GM23338 (cell line): Measurements from ENCODE around the gene LYRM2. TPM values are rescaled to one million over a fixed set of nuclear protein-coding genes. Genes with fewer than 3 reads are reported as not detected.

Source experiments
- ATAC-seq: fragments of 200-7000 bp; cut with Tn5 transposase; 3 replicates; pipeline ENCODE4 v1.9.1; 2020
- DNase-seq: peaks from one replicate; pipeline ENCODE4 v3.0.0-alpha.2; 2015; ENCODE audit warnings: low spot score
- H2AFZ ChIP-seq: fragments of 200-600 bp; sonication (generic); 2 replicates; pipeline ENCODE4 v1.8.0; 2016; ENCODE audit warnings: antibody characterized with exemption, mild to moderate bottlenecking, moderate library complexity
- H3F3A ChIP-seq: fragments of 200-600 bp; sonication (generic); replicated peaks from 2 replicates; pipeline ENCODE4 v1.8.0; 2017; ENCODE audit warnings: antibody characterized with exemption, mixed run types, low read depth
- H3K27ac ChIP-seq: fragments of 200-600 bp; sonication (generic); 2 replicates; pipeline ENCODE4 v1.6.1; 2016; ENCODE audit warnings: low read depth
- H3K27me3 ChIP-seq: fragments of 200-600 bp; sonication (generic); 2 replicates; pipeline ENCODE4 v1.8.0; 2016; ENCODE audit warnings: mild to moderate bottlenecking, mixed run types, moderate library complexity; ENCODE audit not compliant: insufficient read depth
- H3K36me3 ChIP-seq: fragments of 200-600 bp; sonication (generic); 2 replicates; pipeline ENCODE4 v1.8.0; 2016; ENCODE audit warnings: mild to moderate bottlenecking; ENCODE audit not compliant: insufficient read depth
- H3K4me1 ChIP-seq: fragments of 200-600 bp; sonication (generic); 2 replicates; pipeline ENCODE4 v1.8.0; 2016; ENCODE audit warnings: mild to moderate bottlenecking, moderate library complexity; ENCODE audit not compliant: insufficient read depth
- H3K4me2 ChIP-seq: fragments of 200-600 bp; sonication (generic); 2 replicates; pipeline ENCODE4 v1.7.1; 2017; ENCODE audit warnings: mixed run types
- H3K4me3 ChIP-seq: fragments of 200-600 bp; sonication (generic); 2 replicates; pipeline ENCODE4 v1.6.1; 2016; ENCODE audit warnings: mixed run types
- H3K79me2 ChIP-seq: fragments of 200-600 bp; sonication (generic); replicated peaks from 2 replicates; pipeline ENCODE4 v1.8.0; 2017; ENCODE audit warnings: mild to moderate bottlenecking; ENCODE audit not compliant: insufficient read depth
- H3K9me2 ChIP-seq: fragments of 200-600 bp; sonication (generic); 2 replicates; pipeline ENCODE4 v1.8.0; 2017; ENCODE audit not compliant: insufficient read depth
- H4K20me1 ChIP-seq: fragments of 200-600 bp; sonication (generic); replicated peaks from 2 replicates; pipeline ENCODE4 v1.8.0; 2017; ENCODE audit warnings: mild to moderate bottlenecking; ENCODE audit not compliant: insufficient read depth
- H3K27ac Mint-ChIP-seq: 2 replicates; pipeline ENCODE4 v1.8.0; 2020; ENCODE audit warnings: inconsistent platforms, mild to moderate bottlenecking, moderate library complexity, mixed read lengths
- H3K27me3 Mint-ChIP-seq: 3 replicates; pipeline ENCODE4 v1.8.0; 2022; ENCODE audit warnings: low read depth, mild to moderate bottlenecking, moderate library complexity, mixed read lengths, inconsistent platforms; ENCODE audit not compliant: insufficient read depth, poor library complexity
- H3K36me3 Mint-ChIP-seq: 3 replicates; pipeline ENCODE4 v1.8.0; 2021; ENCODE audit warnings: low read depth, mild to moderate bottlenecking, inconsistent platforms, moderate library complexity, mixed read lengths
- H3K4me1 Mint-ChIP-seq: 3 replicates; pipeline ENCODE4 v1.8.0; 2020; ENCODE audit warnings: mild to moderate bottlenecking, inconsistent platforms, mixed read lengths
- H3K4me3 Mint-ChIP-seq: 3 replicates; pipeline ENCODE4 v1.8.0; 2021; ENCODE audit warnings: moderate library complexity, mild to moderate bottlenecking, inconsistent platforms, mixed read lengths
- H3K9me3 Mint-ChIP-seq: 3 replicates; pipeline ENCODE4 v1.8.0; 2020; ENCODE audit warnings: moderate library complexity, mild to moderate bottlenecking, inconsistent platforms, mixed read lengths
- CREB1 ChIP-seq: fragments of 250-450 bp; sonication (Bioruptor Pico); IDR thresholded peaks from 2 replicates; pipeline ENCODE4 v1.5.0; 2020; ENCODE audit warnings: low read depth, mild to moderate bottlenecking, moderate library complexity
- EZH2 ChIP-seq: fragments of 200-600 bp; sonication (generic); IDR thresholded peaks from one replicate; pipeline ENCODE4 v1.8.0; 2017; ENCODE audit warnings: antibody characterized with exemption, mild to moderate bottlenecking, low read depth; ENCODE audit not compliant: unreplicated experiment
- STAT1 ChIP-seq: IDR thresholded peaks from one replicate; pipeline ENCODE4 v1.6.1; 2016; ENCODE audit warnings: antibody characterized with exemption; ENCODE audit not compliant: unreplicated experiment
- ZNF114 ChIP-seq: fragments of 250-450 bp; sonication (Bioruptor Pico); IDR thresholded peaks from 2 replicates; pipeline ENCODE4 v1.5.0; 2020; ENCODE audit warnings: mild to moderate bottlenecking, moderate library complexity
- ZNF331 ChIP-seq: fragments of 250-450 bp; sonication (Bioruptor Pico); IDR thresholded peaks from 2 replicates; pipeline ENCODE4 v1.5.0; 2020; ENCODE audit warnings: low read depth, mild to moderate bottlenecking, moderate library complexity
- polyA plus RNA-seq: library from polyadenylated mRNA; unstranded; fragments of >200 nt; fragmentation: Nextera tagmentation; extraction: Ambion mirVana; gene quantifications from 2 replicates; pipeline ENCODE4 v1.2.1, GENCODE V29; 2016
- total RNA-seq: library from RNA; depleted of rRNA; stranded (reverse); fragments of >200 nt; shearing (Covaris generic); gene quantifications from 2 replicates; pipeline ENCODE4 v1.2.3, GENCODE V29; 2014
- TF ChIP-seq, protein P1 (sequence below), 2 experiments: fragments of 200-600 bp in 1 of 2; sonication (generic) in 1 of 2; conservative IDR thresholded peaks; 2 replicates each; pipeline versions ENCODE4 v1.5.1 to v1.6.1; 2016 to 2017; ENCODE audit warnings: antibody characterized with exemption in 2 of 2, low read depth in 2 of 2, mild to moderate bottlenecking in 2 of 2, moderate library complexity in 1 of 2
- TF ChIP-seq, protein P2 (sequence below): IDR thresholded peaks from 2 replicates; pipeline ENCODE4 v1.6.1; 2016; ENCODE audit warnings: antibody characterized with exemption
- TF ChIP-seq, protein P3 (sequence below): fragments of 250-450 bp; sonication (Bioruptor Pico); IDR thresholded peaks from 2 replicates; pipeline ENCODE4 v1.5.0; 2020; ENCODE audit warnings: mild to moderate bottlenecking, moderate library complexity

The LYRM2 gene
- total and polyA plus RNA-seq, 2 experiments from 2014 or later = 20.3 to 67.3 TPM

DNA sequence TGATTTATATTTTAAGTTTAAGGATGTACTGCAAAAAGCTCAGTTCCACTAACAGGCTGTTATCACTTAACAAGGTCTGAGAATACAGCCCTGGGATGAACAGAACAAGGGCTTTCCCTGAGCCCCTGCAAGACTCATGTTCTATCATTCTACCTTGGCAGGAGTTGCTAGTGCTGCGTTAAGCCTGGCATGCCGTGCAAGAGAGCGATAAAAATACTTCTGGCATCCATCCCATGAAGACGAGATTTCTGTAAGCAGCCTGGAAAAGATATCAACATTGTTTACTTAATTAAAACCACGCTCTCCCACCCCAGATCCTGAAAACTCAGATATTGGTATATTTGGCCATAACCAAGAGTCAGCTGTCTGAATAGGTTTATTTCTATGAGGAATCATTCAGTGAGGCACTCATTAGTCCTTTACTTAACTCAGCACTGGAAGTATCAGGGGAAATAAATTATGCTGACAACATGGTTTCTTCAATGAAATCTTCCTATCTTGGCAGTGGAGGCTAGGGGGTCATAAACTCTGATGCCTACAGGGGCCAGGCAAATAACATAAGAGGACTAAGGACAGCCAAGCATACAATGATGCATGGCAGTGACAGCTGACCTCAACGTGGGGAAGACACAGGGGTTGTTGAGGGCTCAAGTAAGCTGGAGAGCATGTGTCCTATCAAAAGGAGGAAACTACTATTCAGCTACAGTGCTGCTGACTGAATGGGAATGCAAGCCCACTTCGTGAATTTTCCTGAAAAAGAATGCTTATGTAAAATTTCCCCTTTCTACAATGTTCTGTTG lies 37.6 kb upstream of the LYRM2 start:
- Histone ChIP-seq H3K4me2 (no peak overlapping the region), H3K27ac (peak overlapping the region; percentile 87; the same call in 1 of the 2 replicates), H3K36me3 (peaks cover 93% of the 10 kb centered on the region), H3F3A (peaks cover 37% of the 10 kb centered on the region), H3K4me3 (no peak overlapping the region), H3K9me2 (no peaks in the 10 kb centered on the region), H3K27me3 (no peaks in the 10 kb centered on the region), H2AFZ (no peak overlapping the region), H4K20me1 (0 out of 2 replicates have a peak, but pooled peaks cover 3% of the 10 kb centered on the region), H3K79me2 (peaks cover 19% of the 10 kb centered on the region), H3K4me1 (peaks cover 22% of the 10 kb centered on the region)
- no peaks in the 10 kb centered on the region for H3K9me3 Mint-ChIP-seq
- peaks cover 39% of the 10 kb centered on the region for H3K4me1 Mint-ChIP-seq
- H3K4me3 Mint-ChIP-seq = no peak overlapping the region
- TF ChIP-seq, protein P1, sequence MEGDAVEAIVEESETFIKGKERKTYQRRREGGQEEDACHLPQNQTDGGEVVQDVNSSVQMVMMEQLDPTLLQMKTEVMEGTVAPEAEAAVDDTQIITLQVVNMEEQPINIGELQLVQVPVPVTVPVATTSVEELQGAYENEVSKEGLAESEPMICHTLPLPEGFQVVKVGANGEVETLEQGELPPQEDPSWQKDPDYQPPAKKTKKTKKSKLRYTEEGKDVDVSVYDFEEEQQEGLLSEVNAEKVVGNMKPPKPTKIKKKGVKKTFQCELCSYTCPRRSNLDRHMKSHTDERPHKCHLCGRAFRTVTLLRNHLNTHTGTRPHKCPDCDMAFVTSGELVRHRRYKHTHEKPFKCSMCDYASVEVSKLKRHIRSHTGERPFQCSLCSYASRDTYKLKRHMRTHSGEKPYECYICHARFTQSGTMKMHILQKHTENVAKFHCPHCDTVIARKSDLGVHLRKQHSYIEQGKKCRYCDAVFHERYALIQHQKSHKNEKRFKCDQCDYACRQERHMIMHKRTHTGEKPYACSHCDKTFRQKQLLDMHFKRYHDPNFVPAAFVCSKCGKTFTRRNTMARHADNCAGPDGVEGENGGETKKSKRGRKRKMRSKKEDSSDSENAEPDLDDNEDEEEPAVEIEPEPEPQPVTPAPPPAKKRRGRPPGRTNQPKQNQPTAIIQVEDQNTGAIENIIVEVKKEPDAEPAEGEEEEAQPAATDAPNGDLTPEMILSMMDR (conservative IDR thresholded peaks at IDR 0.05; ENCODE audit: low read depth in 2 of 2) = no peak
- no peak for TF ChIP-seq CREB1 (CRISPR knock-in tag)
- TF ChIP-seq, protein P2, sequence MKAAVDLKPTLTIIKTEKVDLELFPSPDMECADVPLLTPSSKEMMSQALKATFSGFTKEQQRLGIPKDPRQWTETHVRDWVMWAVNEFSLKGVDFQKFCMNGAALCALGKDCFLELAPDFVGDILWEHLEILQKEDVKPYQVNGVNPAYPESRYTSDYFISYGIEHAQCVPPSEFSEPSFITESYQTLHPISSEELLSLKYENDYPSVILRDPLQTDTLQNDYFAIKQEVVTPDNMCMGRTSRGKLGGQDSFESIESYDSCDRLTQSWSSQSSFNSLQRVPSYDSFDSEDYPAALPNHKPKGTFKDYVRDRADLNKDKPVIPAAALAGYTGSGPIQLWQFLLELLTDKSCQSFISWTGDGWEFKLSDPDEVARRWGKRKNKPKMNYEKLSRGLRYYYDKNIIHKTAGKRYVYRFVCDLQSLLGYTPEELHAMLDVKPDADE = no peak
- no peak for TF ChIP-seq ZNF331 (CRISPR knock-in tag)
- TF ChIP-seq, protein P3, sequence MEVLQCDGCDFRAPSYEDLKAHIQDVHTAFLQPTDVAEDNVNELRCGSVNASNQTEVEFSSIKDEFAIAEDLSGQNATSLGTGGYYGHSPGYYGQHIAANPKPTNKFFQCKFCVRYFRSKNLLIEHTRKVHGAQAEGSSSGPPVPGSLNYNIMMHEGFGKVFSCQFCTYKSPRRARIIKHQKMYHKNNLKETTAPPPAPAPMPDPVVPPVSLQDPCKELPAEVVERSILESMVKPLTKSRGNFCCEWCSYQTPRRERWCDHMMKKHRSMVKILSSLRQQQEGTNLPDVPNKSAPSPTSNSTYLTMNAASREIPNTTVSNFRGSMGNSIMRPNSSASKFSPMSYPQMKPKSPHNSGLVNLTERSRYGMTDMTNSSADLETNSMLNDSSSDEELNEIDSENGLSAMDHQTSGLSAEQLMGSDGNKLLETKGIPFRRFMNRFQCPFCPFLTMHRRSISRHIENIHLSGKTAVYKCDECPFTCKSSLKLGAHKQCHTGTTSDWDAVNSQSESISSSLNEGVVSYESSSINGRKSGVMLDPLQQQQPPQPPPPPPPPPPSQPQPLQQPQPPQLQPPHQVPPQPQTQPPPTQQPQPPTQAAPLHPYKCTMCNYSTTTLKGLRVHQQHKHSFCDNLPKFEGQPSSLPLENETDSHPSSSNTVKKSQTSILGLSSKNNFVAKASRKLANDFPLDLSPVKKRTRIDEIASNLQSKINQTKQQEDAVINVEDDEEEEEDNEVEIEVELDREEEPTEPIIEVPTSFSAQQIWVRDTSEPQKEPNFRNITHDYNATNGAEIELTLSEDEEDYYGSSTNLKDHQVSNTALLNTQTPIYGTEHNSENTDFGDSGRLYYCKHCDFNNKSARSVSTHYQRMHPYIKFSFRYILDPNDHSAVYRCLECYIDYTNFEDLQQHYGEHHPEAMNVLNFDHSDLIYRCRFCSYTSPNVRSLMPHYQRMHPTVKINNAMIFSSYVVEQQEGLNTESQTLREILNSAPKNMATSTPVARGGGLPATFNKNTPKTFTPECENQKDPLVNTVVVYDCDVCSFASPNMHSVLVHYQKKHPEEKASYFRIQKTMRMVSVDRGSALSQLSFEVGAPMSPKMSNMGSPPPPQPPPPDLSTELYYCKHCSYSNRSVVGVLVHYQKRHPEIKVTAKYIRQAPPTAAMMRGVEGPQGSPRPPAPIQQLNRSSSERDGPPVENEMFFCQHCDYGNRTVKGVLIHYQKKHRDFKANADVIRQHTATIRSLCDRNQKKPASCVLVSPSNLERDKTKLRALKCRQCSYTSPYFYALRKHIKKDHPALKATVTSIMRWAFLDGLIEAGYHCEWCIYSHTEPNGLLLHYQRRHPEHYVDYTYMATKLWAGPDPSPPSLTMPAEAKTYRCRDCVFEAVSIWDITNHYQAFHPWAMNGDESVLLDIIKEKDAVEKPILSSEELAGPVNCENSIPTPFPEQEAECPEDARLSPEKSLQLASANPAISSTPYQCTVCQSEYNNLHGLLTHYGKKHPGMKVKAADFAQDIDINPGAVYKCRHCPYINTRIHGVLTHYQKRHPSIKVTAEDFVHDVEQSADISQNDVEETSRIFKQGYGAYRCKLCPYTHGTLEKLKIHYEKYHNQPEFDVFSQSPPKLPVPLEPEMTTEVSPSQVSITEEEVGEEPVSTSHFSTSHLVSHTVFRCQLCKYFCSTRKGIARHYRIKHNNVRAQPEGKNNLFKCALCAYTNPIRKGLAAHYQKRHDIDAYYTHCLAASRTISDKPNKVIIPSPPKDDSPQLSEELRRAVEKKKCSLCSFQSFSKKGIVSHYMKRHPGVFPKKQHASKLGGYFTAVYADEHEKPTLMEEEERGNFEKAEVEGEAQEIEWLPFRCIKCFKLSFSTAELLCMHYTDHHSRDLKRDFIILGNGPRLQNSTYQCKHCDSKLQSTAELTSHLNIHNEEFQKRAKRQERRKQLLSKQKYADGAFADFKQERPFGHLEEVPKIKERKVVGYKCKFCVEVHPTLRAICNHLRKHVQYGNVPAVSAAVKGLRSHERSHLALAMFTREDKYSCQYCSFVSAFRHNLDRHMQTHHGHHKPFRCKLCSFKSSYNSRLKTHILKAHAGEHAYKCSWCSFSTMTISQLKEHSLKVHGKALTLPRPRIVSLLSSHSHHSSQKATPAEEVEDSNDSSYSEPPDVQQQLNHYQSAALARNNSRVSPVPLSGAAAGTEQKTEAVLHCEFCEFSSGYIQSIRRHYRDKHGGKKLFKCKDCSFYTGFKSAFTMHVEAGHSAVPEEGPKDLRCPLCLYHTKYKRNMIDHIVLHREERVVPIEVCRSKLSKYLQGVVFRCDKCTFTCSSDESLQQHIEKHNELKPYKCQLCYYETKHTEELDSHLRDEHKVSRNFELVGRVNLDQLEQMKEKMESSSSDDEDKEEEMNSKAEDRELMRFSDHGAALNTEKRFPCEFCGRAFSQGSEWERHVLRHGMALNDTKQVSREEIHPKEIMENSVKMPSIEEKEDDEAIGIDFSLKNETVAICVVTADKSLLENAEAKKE (CRISPR knock-in tag) = no peak
- TF ChIP-seq EZH2 = no peak
- no peak for TF ChIP-seq ZNF114 (CRISPR knock-in tag)
- no peak for TF ChIP-seq STAT1
- H3K36me3 Mint-ChIP-seq = peaks cover 96% of the 10 kb centered on the region
- DNase-seq (no peak), ATAC-seq (no peak)
- peaks cover 4% of the 10 kb centered on the region for H3K27me3 Mint-ChIP-seq
- H3K27ac Mint-ChIP-seq = peak overlapping the region; percentile 59; the same call in 1 of the 2 replicates
